WTC11 (cell line): ENCODE data around the gene RCN1. TPM values are rescaled to one million over a fixed set of nuclear protein-coding genes. Genes with fewer than 3 reads are reported as not detected.

Experiments
- FOXK1 ChIP-seq: sonication (generic); formaldehyde crosslinking; IDR thresholded peaks from 2 replicates; pipeline ENCODE4 v1.8.0; 2022; ENCODE audit warnings: mild to moderate bottlenecking, moderate library complexity, missing genetic modification reagents
- GRHL2 ChIP-seq: fragments of 250-450 bp; sonication (Bioruptor Pico); IDR thresholded peaks from 2 replicates; pipeline ENCODE4 v1.8.0; 2022; ENCODE audit warnings: mild to moderate bottlenecking, moderate library complexity; ENCODE audit not compliant: insufficient replicate concordance, severe bottlenecking
- JUN ChIP-seq: sonication (generic); formaldehyde crosslinking; IDR thresholded peaks from 2 replicates; pipeline ENCODE4 v1.8.0; 2023; ENCODE audit warnings: mild to moderate bottlenecking, missing genetic modification reagents
- NFE2L1 ChIP-seq: sonication (generic); formaldehyde crosslinking; IDR thresholded peaks from 2 replicates; pipeline ENCODE4 v1.8.1; 2023; ENCODE audit warnings: missing genetic modification reagents
- total RNA-seq: library from RNA; stranded (reverse); gene quantifications from 3 replicates; pipeline ENCODE4 v1.2.3, GENCODE V29; 2021
- TF ChIP-seq, protein P1 (sequence below): sonication (generic); formaldehyde crosslinking; IDR thresholded peaks from 2 replicates; pipeline ENCODE4 v1.8.1; 2022; ENCODE audit warnings: mild to moderate bottlenecking, missing genetic modification reagents, moderate library complexity, borderline replicate concordance
- TF ChIP-seq, protein P2 (sequence below): sonication (generic); formaldehyde crosslinking; IDR thresholded peaks from 2 replicates; pipeline ENCODE4 v1.8.0; 2023; ENCODE audit warnings: missing genetic modification reagents, mild to moderate bottlenecking, borderline replicate concordance

RCN1 gene
- total RNA-seq, 1 experiment from 2014 or later = 96.2 TPM

DNA sequence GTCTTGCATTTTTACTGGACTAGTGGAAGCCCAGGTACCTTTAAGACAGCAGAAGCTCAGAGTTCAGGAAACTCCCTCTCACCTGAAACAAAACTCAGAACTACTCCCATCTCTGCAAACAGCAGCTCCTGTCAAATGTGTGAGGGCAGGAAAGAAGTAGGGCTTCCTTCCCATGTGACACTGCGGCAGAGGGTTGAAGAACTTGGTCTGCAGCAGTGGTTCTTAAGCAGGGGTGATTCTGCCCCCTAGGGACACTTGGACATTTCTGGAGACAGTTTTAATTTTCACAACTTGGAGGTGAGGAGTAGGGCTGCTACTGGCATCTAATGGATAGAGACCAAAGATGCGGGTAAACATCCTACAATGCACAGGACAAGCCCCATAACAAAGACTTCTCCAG is 63.4 kb downstream of the RCN1 start (continued):
- TF ChIP-seq, protein P1, sequence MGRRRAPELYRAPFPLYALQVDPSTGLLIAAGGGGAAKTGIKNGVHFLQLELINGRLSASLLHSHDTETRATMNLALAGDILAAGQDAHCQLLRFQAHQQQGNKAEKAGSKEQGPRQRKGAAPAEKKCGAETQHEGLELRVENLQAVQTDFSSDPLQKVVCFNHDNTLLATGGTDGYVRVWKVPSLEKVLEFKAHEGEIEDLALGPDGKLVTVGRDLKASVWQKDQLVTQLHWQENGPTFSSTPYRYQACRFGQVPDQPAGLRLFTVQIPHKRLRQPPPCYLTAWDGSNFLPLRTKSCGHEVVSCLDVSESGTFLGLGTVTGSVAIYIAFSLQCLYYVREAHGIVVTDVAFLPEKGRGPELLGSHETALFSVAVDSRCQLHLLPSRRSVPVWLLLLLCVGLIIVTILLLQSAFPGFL (CRISPR knock-in tag) = no peak
- TF ChIP-seq GRHL2 (no peak), JUN (no peak), NFE2L1 (no peak), FOXK1 (CRISPR knock-in tag) (no peak)
- TF ChIP-seq, protein P2, sequence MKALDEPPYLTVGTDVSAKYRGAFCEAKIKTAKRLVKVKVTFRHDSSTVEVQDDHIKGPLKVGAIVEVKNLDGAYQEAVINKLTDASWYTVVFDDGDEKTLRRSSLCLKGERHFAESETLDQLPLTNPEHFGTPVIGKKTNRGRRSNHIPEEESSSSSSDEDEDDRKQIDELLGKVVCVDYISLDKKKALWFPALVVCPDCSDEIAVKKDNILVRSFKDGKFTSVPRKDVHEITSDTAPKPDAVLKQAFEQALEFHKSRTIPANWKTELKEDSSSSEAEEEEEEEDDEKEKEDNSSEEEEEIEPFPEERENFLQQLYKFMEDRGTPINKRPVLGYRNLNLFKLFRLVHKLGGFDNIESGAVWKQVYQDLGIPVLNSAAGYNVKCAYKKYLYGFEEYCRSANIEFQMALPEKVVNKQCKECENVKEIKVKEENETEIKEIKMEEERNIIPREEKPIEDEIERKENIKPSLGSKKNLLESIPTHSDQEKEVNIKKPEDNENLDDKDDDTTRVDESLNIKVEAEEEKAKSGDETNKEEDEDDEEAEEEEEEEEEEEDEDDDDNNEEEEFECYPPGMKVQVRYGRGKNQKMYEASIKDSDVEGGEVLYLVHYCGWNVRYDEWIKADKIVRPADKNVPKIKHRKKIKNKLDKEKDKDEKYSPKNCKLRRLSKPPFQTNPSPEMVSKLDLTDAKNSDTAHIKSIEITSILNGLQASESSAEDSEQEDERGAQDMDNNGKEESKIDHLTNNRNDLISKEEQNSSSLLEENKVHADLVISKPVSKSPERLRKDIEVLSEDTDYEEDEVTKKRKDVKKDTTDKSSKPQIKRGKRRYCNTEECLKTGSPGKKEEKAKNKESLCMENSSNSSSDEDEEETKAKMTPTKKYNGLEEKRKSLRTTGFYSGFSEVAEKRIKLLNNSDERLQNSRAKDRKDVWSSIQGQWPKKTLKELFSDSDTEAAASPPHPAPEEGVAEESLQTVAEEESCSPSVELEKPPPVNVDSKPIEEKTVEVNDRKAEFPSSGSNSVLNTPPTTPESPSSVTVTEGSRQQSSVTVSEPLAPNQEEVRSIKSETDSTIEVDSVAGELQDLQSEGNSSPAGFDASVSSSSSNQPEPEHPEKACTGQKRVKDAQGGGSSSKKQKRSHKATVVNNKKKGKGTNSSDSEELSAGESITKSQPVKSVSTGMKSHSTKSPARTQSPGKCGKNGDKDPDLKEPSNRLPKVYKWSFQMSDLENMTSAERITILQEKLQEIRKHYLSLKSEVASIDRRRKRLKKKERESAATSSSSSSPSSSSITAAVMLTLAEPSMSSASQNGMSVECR (CRISPR knock-in tag) = no peak
